Natural killer cell (primary cell): ENCODE measurements around the gene IL1R2. TPM values are rescaled to one million over a fixed set of nuclear protein-coding genes. Genes with fewer than 3 reads are reported as not detected.

Source experiments
- ATAC-seq, 3 donors: fragments of 150-1000 bp in 2 of 3; fragments of 200-7000 bp in 1 of 3; cut with Tn5 transposase; 1 replicate in 1 of 3; 2 replicates in 2 of 3; pipeline ENCODE4 v1.10.0; 2021; ENCODE audit warnings: mild to moderate bottlenecking in 2 of 3, moderate library complexity in 2 of 3
- DNase-seq, 2 donors: peaks; one replicate each; pipeline versions ENCODE4 v3.0.0 to v3.0.0-alpha.2; 2013 to 2021; ENCODE audit warnings: mixed read lengths in 1 of 2
- H3K27ac ChIP-seq: one replicate; pipeline ENCODE4 v1.5.1; 2013; ENCODE audit warnings: mild to moderate bottlenecking, low read length
- H3K27me3 ChIP-seq: one replicate; pipeline ENCODE4 v1.6.1; 2013; ENCODE audit warnings: low read length; ENCODE audit not compliant: control insufficient read depth, insufficient read depth
- H3K36me3 ChIP-seq: one replicate; pipeline ENCODE4 v1.6.1; 2013; ENCODE audit warnings: low read length; ENCODE audit not compliant: control insufficient read depth, insufficient read depth
- H3K4me1 ChIP-seq: one replicate; pipeline ENCODE4 v1.6.1; 2013; ENCODE audit warnings: low read length; ENCODE audit not compliant: control insufficient read depth, insufficient read depth
- H3K4me3 ChIP-seq: one replicate; pipeline ENCODE4 v1.5.1; 2013; ENCODE audit warnings: low read length
- H3K9me3 ChIP-seq: one replicate; pipeline ENCODE4 v1.6.1; 2013; ENCODE audit warnings: low read length; ENCODE audit not compliant: control insufficient read depth, insufficient read depth
- H3K27ac Mint-ChIP-seq, 2 donors: one replicate each; pipeline ENCODE4 v1.8.0; 2022; ENCODE audit warnings: mild to moderate bottlenecking in 2 of 2, mixed read lengths in 2 of 2, moderate library complexity in 1 of 2
- H3K27me3 Mint-ChIP-seq, 2 donors: one replicate each; pipeline ENCODE4 v1.8.0; 2022; ENCODE audit warnings: low read depth in 2 of 2, mixed read lengths in 2 of 2
- H3K36me3 Mint-ChIP-seq: one replicate; pipeline ENCODE4 v1.8.0; 2022; ENCODE audit warnings: mixed read lengths
- H3K4me1 Mint-ChIP-seq, 2 donors: one replicate each; pipeline ENCODE4 v1.8.0; 2022; ENCODE audit warnings: mixed read lengths in 2 of 2
- H3K4me3 Mint-ChIP-seq: one replicate; pipeline ENCODE4 v1.8.0; 2022; ENCODE audit warnings: mild to moderate bottlenecking, moderate library complexity, mixed read lengths
- H3K9me3 Mint-ChIP-seq, 2 donors: one replicate each; pipeline ENCODE4 v1.8.0; 2022; ENCODE audit warnings: mixed read lengths in 2 of 2
- CTCF ChIP-seq: fragments of 200-600 bp; IDR thresholded peaks from one replicate; pipeline ENCODE4 v1.8.0; 2022; ENCODE audit warnings: antibody characterized with exemption
- WGBS: methylation state at CpG from one replicate; pipeline ENCODE4 v1.1.7; 2013; ENCODE audit warnings: missing lambda C conversion rate; ENCODE audit not compliant: insufficient coverage; 5-methylcytosine and 5-hydroxymethylcytosine counted together
- intact Hi-C: fragments of 100-400 bp; cut with micrococcal nuclease; formaldehyde crosslinking; loops from one replicate; pipeline ENCODE4 v1.14.2; 2022
- total RNA-seq, 4 donors: library from RNA; stranded (reverse); fragments of 120-200 nt in 1 of 4; gene quantifications; one replicate each; pipeline versions ENCODE4 v1.2.3 to v1.2.4, GENCODE V29; 2013 to 2022

Gene IL1R2
- total RNA-seq, 3 donors from 2014 or later (not counting 1 experiment from before 2014, with no cell fraction given), result 0.66 to 5.7 TPM; not detected in 1

DNA sequence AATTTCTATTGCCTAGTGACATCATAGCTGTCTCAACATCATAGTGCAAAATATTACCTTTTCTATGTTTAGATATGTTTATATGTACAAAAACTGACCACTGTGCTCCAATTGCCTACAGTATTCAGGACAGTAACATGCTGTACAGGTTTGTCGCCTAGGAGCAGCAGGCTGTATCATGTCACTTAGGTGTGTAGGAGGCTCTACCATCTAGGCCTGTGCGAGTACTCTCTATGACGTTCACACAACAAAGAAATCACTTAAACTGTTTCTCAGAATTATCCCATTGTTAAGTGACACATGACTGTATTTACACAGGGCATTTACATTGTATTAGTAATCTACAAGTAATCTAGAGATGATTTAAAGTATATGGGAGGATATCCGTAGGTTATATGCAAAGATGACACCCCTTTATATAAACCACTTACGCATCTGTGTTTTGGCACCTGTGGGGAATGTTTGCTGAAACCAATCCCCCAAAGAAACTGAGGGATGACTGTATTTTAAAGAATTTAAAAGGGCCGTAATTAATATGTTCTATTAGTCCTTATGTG is 24.7 kb downstream of the IL1R2 start:
- peaks cover 0 to 6% of the 10 kb centered on the region in 2 donors for H3K4me1 Mint-ChIP-seq
- peaks cover 0 to 2% of the 10 kb centered on the region in 2 donors for H3K9me3 Mint-ChIP-seq
- Histone ChIP-seq H3K27ac (no peak overlapping the region), H3K36me3 (no peaks in the 10 kb centered on the region), H3K27me3 (no peaks in the 10 kb centered on the region), H3K4me3 (no peak overlapping the region), H3K4me1 (peaks cover 6% of the 10 kb centered on the region), H3K9me3 (no peaks in the 10 kb centered on the region)
- peaks cover 7% of the 10 kb centered on the region for H3K36me3 Mint-ChIP-seq
- ATAC-seq (no peak), DNase-seq (no peak)
- no peak overlapping the region for H3K4me3 Mint-ChIP-seq
- peaks cover 25 to 49% of the 10 kb centered on the region in 2 donors for H3K27me3 Mint-ChIP-seq
- intact Hi-C loops, result no loop called here
- no peak overlapping the region for H3K27ac Mint-ChIP-seq
- TF ChIP-seq CTCF, result no peak
- 100% methylated on average over 3 of the region's 6 CpGs for WGBS

GRCh38 chr2:102018823-102019445 is 27.2 kb downstream of the IL1R2 start:
- Histone ChIP-seq H3K27ac (no peak overlapping the region), H3K36me3 (no peaks in the 10 kb centered on the region), H3K27me3 (no peaks in the 10 kb centered on the region), H3K9me3 (no peaks in the 10 kb centered on the region), H3K4me1 (peaks cover 6% of the 10 kb centered on the region), H3K4me3 (no peak overlapping the region)
- Mint-ChIP-seq H3K27ac (no peak overlapping the region), H3K4me3 (no peak overlapping the region), H3K27me3 (peaks cover 24 to 44% of the 10 kb centered on the region in 2 donors), H3K4me1 (peaks cover 0 to 6% of the 10 kb centered on the region in 2 donors), H3K9me3 (no peaks in the 10 kb centered on the region), H3K36me3 (no peaks in the 10 kb centered on the region)
- no peak for ATAC-seq
- no peak for DNase-seq
- TF ChIP-seq CTCF, result no peak
- 83% methylated on average over 7 of the region's 8 CpGs for WGBS
- intact Hi-C loops, result no loop called here

GRCh38 chr2:102020596-102021170 is 28.9 kb downstream of the IL1R2 start:
- peak; percentile 97 for TF ChIP-seq CTCF
- Histone ChIP-seq H3K36me3 (no peaks in the 10 kb centered on the region), H3K4me1 (peaks cover 12% of the 10 kb centered on the region), H3K4me3 (no peak overlapping the region), H3K27ac (no peak overlapping the region), H3K27me3 (no peaks in the 10 kb centered on the region), H3K9me3 (no peaks in the 10 kb centered on the region)
- H3K27ac Mint-ChIP-seq, result no peak overlapping the region
- peak; percentile 95 to 100 (median 99) for ATAC-seq
- H3K4me1 Mint-ChIP-seq, result peaks cover 0 to 6% of the 10 kb centered on the region in 2 donors
- intact Hi-C loops, result loop anchor here (1.0 kb wide), 2 partner anchors 220 to 429 kb away; no protein-coding TSS in a partner anchor
- no peaks in the 10 kb centered on the region for H3K36me3 Mint-ChIP-seq
- H3K4me3 Mint-ChIP-seq, result no peak overlapping the region
- H3K9me3 Mint-ChIP-seq, result no peaks in the 10 kb centered on the region
- DNase-seq, result peak; percentile 76 to 86
- H3K27me3 Mint-ChIP-seq, result peaks cover 31 to 60% of the 10 kb centered on the region in 2 donors
- WGBS, result 23% methylated on average over 18 of the region's 18 CpGs
